Fibroblast of villous mesenchyme (primary cell): ENCODE data around the gene DDAH1. TPM values are rescaled to one million over a fixed set of nuclear protein-coding genes. Genes with fewer than 3 reads are reported as not detected.

Experiments used
- DNase-seq: peaks from one replicate; pipeline ENCODE4 v3.0.0-alpha.2; 2010; ENCODE audit warnings: low read depth
- H3K4me3 ChIP-seq: 2 replicates; pipeline ENCODE4 v1.5.1; 2011; ENCODE audit warnings: low read depth, mild to moderate bottlenecking, low read length
- CTCF ChIP-seq: IDR thresholded peaks from 2 replicates; pipeline ENCODE4 v1.5.1; 2012; ENCODE audit warnings: low read depth, mild to moderate bottlenecking, low read length; ENCODE audit not compliant: insufficient read depth
- total RNA-seq: library from RNA; depleted of rRNA; stranded (reverse); fragments of >200 nt; gene quantifications from 2 replicates; pipeline ENCODE4 v1.2.3, GENCODE V29; 2012

Gene DDAH1
- total RNA-seq, 1 donor: 259 TPM

DNA sequence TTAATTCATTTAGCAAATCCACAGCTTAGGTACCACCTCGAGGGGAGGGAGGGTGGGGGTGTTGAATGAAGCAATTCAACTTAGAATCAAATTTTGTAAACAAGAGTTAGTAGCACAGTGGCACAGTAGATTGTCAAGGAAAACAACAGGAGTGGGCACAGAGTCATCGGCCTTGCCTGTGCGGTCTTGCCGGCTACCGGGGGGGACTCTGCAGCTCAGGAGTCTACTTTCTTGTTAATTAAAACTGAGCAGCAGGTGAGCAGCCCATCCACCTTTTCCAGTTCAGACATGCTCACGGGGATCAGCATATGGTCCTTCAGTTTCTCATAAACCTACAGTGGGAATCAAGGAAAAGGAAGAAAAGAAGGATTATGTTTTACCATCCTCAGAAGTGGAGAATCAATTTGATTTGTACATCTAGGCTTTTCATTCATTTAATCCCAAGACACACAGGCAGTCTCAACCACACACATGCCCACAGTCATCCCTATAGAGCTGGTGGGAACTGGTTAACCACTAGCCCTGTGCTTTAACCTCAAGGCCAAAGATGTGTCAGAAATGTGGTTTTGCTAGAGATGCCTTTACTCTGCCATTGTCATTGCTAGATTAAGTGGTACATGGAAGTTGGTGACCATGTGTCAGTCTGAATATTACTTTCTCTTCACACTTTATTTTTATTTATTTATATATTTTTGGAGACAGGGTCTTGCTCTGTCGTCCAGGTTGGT lies 143.6 kb downstream of the DDAH1 start:
- peak; percentile 44 for DNase-seq
- no peak overlapping the region for H3K4me3 ChIP-seq
- TF ChIP-seq CTCF: no peak

GRCh38 chr1:85320371-85321131 lies 144.4 kb downstream of the DDAH1 start:
- DNase-seq: peak; percentile 41

GRCh38 chr1:85319931-85320330 lies 145.0 kb downstream of the DDAH1 start:
- DNase-seq: no peak
- H3K4me3 ChIP-seq: no peak overlapping the region
- no peak for TF ChIP-seq CTCF

More at GRCh38 chr1:85320371-85321131, 144.4 kb downstream of the DDAH1 start:
- no peak for TF ChIP-seq CTCF
- H3K4me3 ChIP-seq: no peak overlapping the region

- no peak for TF ChIP-seq CTCF
- H3K4me3 ChIP-seq: no peak overlapping the region
- no peak for DNase-seq
Measured at GRCh38 chr1:85319491-85319890, 145.5 kb downstream of the DDAH1 start.

- TF ChIP-seq CTCF: no peak
- no peak for DNase-seq
- no peak overlapping the region for H3K4me3 ChIP-seq
Measured at GRCh38 chr1:85318217-85318616, 146.7 kb downstream of the DDAH1 start.

- no peak for TF ChIP-seq CTCF
- DNase-seq: no peak
- H3K4me3 ChIP-seq: no peak overlapping the region
Measured at GRCh38 chr1:85317560-85317959, 147.4 kb downstream of the DDAH1 start.
